Thoracic aorta (tissue), 2 donors: Measurements from ENCODE around the gene EAPP. TPM values are rescaled to one million over a fixed set of nuclear protein-coding genes. Genes with fewer than 3 reads are reported as not detected.
"Not testable (repeated sequence)": the region's sequence is repeated elsewhere in the genome, so short reads cannot be mapped to it uniquely, and the experiment has no call there.

ENCODE experiments used
- ATAC-seq: fragments of 150-250 bp; one replicate; pipeline ENCODE4 v1.8.0; 2017; ENCODE audit warnings: low read depth; ENCODE audit not compliant: insufficient number of reproducible peaks, low FRiP score
- DNase-seq: peaks from one replicate; pipeline ENCODE4 v3.0.0-alpha.2; 2020; ENCODE audit warnings: low spot score
- H3K27ac ChIP-seq, 2 donors: fragments of 200-600 bp; sonication (generic); 1 replicate in 1 of 2; 2 replicates in 1 of 2; pipeline ENCODE4 v1.5.1; 2016; ENCODE audit warnings: mild to moderate bottlenecking in 2 of 2, moderate library complexity in 2 of 2
- H3K27me3 ChIP-seq: fragments of 200-600 bp; sonication (generic); replicated peaks from 2 replicates; pipeline ENCODE4 v1.6.0; 2016; ENCODE audit warnings: mild to moderate bottlenecking; ENCODE audit not compliant: insufficient read depth
- H3K36me3 ChIP-seq: fragments of 200-600 bp; sonication (generic); one replicate; pipeline ENCODE4 v1.5.1; 2016
- H3K4me1 ChIP-seq, 2 donors: fragments of 200-600 bp; sonication (generic); 1 replicate in 1 of 2; 2 replicates in 1 of 2; pipeline versions ENCODE4 v1.5.1 to v1.6.0; 2016; ENCODE audit warnings: low read depth in 2 of 2, mild to moderate bottlenecking in 1 of 2; ENCODE audit not compliant: control insufficient read depth in 1 of 2
- H3K4me3 ChIP-seq: fragments of 200-600 bp; sonication (generic); 2 replicates; pipeline ENCODE4 v1.5.1; 2016; ENCODE audit warnings: mild to moderate bottlenecking
- H3K9me3 ChIP-seq: fragments of 200-600 bp; sonication (generic); 2 replicates; pipeline ENCODE4 v1.5.1; 2016
- CTCF ChIP-seq: fragments of 200-600 bp; sonication (generic); IDR thresholded peaks from one replicate; pipeline ENCODE4 v1.5.1; 2019; ENCODE audit warnings: antibody characterized with exemption
- total RNA-seq, 2 donors: library from RNA; depleted of rRNA; stranded (reverse); fragments of >200 nt; gene quantifications; one replicate each; pipeline versions ENCODE4 v1.1.0 to v1.2.3, GENCODE V29; 2016

EAPP gene
- total RNA-seq, 2 donors from 2014 or later: 24.9 to 32.8 TPM

- Histone ChIP-seq H3K27me3 (no peaks in the 10 kb centered on the region), H3K27ac (no peak overlapping the region), H3K4me1 (no peaks in the 10 kb centered on the region), H3K36me3 (peaks cover 86% of the 10 kb centered on the region), H3K4me3 (no peak overlapping the region), H3K9me3 (no peaks in the 10 kb centered on the region)
- TF ChIP-seq CTCF: no peak
- DNase-seq: no peak
- no peak for ATAC-seq
These were observed 17.0 kb downstream of the EAPP start for GRCh38 chr14:34522496-34522895.

GRCh38 chr14:34521071-34521470 lies 18.4 kb downstream of the EAPP start:
- H3K4me1 ChIP-seq, H3K4me3 ChIP-seq, H3K27me3 ChIP-seq, H3K27ac ChIP-seq, DNase-seq, H3K9me3 ChIP-seq, ATAC-seq: not testable (repeated sequence)
- H3K36me3 ChIP-seq: peaks cover 71% of the 10 kb centered on the region

DNA sequence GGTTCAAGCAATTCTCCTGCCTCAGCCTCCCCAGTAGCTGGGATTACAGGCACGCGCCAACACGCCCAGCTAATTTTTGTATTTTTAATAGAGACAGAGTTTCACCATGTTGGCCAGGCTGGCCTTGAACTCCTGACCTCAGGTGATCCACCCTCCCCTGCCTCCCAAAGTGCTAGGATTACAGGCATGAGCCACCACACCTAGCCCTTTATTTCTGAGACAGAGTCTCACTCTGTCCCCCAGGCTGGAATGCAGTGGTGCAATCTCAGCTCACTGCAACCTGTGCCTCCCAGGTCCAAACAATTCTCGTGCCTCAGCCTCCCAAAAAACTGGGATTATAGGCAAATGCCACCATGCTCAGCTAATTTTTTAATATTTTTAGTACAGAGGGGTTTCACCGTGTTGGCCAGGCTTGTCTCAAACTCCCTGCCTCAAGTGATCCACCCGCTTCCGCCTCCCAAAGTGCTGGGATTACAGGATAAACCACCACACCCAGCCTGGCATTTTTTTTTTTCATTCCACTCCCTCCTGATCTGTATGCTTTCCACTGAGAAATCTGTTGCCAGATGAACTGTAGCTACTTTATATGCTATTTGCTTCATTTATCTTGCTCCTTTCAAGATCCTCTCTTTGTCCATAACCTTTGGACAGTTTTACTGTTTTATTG lies 19.1 kb downstream of the EAPP start:
- not testable (repeated sequence) for ATAC-seq, DNase-seq, H3K9me3 ChIP-seq, H3K27me3 ChIP-seq, H3K27ac ChIP-seq, H3K4me1 ChIP-seq, H3K4me3 ChIP-seq
- peaks cover 68% of the 10 kb centered on the region for H3K36me3 ChIP-seq

DNA sequence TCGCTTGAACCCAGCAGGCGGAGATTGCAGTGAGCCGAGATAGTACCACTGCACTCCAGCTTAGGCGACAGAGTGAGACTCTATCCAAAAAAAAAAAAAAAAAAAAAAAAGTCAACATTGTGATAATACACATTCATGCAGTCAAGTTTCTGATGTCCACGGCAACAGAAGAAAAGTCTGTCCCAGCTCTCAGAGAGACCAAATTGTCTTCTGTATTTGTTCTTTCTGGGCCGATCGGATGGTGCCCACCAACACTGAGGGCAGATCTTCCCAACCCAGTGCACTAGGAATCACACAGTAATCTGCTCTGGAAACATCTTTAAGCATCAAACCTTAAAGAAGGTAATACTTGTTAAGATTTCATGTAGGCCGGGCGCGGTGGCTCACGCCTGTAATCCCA lies 31.6 kb downstream of the EAPP start:
- no peak for TF ChIP-seq CTCF
- H3K36me3 ChIP-seq: no peaks in the 10 kb centered on the region
- no peaks in the 10 kb centered on the region for H3K4me1 ChIP-seq
- ATAC-seq: no peak
- no peak for DNase-seq
- H3K9me3 ChIP-seq: no peaks in the 10 kb centered on the region
- no peak overlapping the region for H3K27ac ChIP-seq
- H3K27me3 ChIP-seq: no peaks in the 10 kb centered on the region
- no peak overlapping the region for H3K4me3 ChIP-seq

DNA sequence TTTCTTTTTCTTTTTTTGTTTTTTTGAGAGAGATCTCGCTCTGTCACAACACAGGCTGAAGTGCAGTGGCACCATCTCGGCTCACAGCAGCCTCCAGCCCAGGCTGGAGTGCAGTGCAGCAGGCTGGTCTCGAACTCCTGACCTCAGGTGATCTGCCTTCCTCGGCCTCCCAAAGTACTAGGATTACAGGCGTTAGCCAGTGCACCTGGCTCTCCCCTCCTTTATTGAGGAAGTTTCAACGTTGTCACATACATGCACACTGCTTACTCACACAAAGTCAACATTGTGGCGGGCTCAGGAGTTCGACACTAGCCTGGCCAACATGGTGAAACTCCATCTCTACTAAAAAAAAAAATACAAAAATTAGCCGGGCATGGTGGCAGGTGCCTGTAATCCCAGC lies 32.0 kb downstream of the EAPP start:
- H3K4me3 ChIP-seq: no peak overlapping the region
- no peaks in the 10 kb centered on the region for H3K4me1 ChIP-seq
- no peak overlapping the region for H3K27ac ChIP-seq
- ATAC-seq: no peak
- no peak for DNase-seq
- no peaks in the 10 kb centered on the region for H3K9me3 ChIP-seq
- no peak for TF ChIP-seq CTCF
- no peaks in the 10 kb centered on the region for H3K36me3 ChIP-seq
- H3K27me3 ChIP-seq: no peaks in the 10 kb centered on the region

DNA sequence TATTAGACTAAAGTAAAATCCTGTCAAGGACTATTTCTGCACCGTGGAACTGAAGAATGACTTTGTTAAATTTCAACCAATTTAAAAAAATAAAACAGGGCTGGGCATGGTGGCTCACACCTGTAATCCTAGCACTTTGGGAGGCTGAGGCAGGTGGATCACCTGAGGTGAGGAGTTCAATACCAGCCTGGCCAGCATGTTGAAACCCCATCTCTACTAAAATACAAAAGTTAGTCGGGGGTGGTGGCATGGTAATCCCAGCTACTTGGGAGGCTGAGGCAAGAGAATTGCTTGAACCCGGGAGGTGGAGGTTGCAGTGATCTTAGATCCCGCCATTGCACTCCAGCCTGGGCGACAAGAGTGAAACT lies 34.4 kb downstream of the EAPP start:
- H3K4me3 ChIP-seq, ATAC-seq, DNase-seq, H3K27me3 ChIP-seq, H3K9me3 ChIP-seq, H3K27ac ChIP-seq, H3K36me3 ChIP-seq, H3K4me1 ChIP-seq: not testable (repeated sequence)

- H3K27me3 ChIP-seq, ATAC-seq, DNase-seq: not testable (repeated sequence)
These were observed 35.5 kb downstream of the EAPP start for GRCh38 chr14:34504027-34504426.

More at GRCh38 chr14:34504027-34504426, 35.5 kb downstream of the EAPP start:
- H3K27ac ChIP-seq, H3K9me3 ChIP-seq, H3K4me3 ChIP-seq, H3K4me1 ChIP-seq, H3K36me3 ChIP-seq: not testable (repeated sequence)
